Measurements from ENCODE around the gene LRIT2. TPM values are rescaled to one million over a fixed set of nuclear protein-coding genes. Genes with fewer than 3 reads are reported as not detected.
A peak's percentile ranks its signal among the peaks of the same experiment; 100 is the strongest.

LRIT2 gene
- total RNA-seq, 1 donor from 2014 or later, result not detected

DNA sequence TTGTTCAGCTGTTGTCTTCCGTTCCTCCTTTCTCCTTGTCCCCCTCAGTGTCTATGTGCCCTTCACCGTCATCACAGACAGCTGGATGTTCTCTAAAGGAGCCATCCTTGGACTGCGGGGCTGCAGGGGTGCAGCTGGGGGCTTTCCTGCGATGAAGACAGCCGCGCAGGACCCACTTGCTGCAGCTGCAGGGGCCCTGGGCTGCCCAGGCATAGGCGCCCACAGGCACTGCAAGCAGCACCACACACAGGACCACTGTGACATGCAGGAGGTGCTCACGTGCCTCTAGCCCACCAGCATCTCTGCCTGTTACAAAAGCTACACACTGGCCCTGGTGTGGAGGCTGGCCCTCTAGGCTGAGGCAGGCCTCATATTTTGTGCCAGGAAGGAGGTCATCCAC, 3.4 kb downstream of the LRIT2 start:
- no peak for DNase-seq
- intact Hi-C loops (cut with micrococcal nuclease), result no loop called here
- Histone ChIP-seq H3K27me3 (ENCODE audit: low read depth) (peaks cover 46% of the 10 kb centered on the region), H3K4me1 (no peaks in the 10 kb centered on the region), H3K27ac (replicated peaks) (no peak overlapping the region), H3K9me3 (replicated peaks) (no peaks in the 10 kb centered on the region), H3K4me3 (no peak overlapping the region), H3K36me3 (no peaks in the 10 kb centered on the region)
- TF ChIP-seq, protein P1, sequence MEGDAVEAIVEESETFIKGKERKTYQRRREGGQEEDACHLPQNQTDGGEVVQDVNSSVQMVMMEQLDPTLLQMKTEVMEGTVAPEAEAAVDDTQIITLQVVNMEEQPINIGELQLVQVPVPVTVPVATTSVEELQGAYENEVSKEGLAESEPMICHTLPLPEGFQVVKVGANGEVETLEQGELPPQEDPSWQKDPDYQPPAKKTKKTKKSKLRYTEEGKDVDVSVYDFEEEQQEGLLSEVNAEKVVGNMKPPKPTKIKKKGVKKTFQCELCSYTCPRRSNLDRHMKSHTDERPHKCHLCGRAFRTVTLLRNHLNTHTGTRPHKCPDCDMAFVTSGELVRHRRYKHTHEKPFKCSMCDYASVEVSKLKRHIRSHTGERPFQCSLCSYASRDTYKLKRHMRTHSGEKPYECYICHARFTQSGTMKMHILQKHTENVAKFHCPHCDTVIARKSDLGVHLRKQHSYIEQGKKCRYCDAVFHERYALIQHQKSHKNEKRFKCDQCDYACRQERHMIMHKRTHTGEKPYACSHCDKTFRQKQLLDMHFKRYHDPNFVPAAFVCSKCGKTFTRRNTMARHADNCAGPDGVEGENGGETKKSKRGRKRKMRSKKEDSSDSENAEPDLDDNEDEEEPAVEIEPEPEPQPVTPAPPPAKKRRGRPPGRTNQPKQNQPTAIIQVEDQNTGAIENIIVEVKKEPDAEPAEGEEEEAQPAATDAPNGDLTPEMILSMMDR (IDR thresholded peaks at IDR 0.05; ENCODE audit: borderline replicate concordance), result no peak

DNA sequence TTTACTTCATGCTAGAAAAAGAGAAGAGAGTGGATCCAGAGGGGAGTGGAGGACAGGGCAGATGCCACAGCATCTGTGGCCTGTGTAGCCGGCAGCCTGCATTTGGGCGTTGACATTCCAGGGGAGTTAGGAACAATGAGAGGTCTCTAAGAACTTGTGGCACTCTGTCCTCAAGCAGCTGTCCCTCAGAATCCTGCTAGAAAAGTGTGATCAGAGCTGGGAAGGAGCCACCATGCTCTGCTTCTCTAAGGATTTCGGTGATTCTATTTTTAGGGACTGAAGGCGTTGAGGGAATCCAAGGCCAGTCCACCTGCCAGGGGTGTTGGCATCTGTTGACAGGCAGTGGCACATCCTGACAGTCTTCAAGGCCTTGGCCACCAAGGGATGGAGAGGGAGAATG, 7.6 kb downstream of the LRIT2 start:
- Histone ChIP-seq H3K4me1 (no peaks in the 10 kb centered on the region), H3K27me3 (ENCODE audit: low read depth) (peaks cover 38% of the 10 kb centered on the region), H3K36me3 (no peaks in the 10 kb centered on the region), H3K9me3 (replicated peaks) (no peaks in the 10 kb centered on the region), H3K27ac (replicated peaks) (no peak overlapping the region), H3K4me3 (no peak overlapping the region)
- intact Hi-C loops (cut with micrococcal nuclease), result no loop called here
- TF ChIP-seq, protein P1 (IDR thresholded peaks at IDR 0.05; ENCODE audit: borderline replicate concordance), result no peak
- no peak for DNase-seq

DNA sequence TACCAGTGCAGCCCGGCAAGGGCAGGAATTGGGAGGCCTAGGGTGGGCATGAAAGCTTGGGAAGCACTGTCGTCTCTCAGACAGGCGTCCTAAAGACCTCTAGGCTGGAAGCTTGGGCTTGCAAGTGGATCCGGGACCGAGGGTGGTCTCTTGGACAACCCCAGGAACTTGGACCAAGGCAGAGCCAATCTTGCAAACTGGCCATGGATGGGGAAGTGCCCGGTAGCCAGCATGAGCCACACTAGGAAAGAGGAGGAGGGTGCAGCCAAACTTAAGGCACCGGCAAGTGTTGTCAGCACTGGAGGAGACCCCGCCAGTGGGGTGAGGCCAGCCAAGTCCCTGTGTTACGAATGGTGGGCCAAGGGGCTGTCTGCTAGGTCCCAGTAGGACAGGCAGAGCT, 8.5 kb downstream of the LRIT2 start:
- no peaks in the 10 kb centered on the region for H3K4me1 ChIP-seq
- intact Hi-C loops (cut with micrococcal nuclease), result no loop called here
- H3K9me3 ChIP-seq (replicated peaks), result no peaks in the 10 kb centered on the region
- no peaks in the 10 kb centered on the region for H3K36me3 ChIP-seq
- H3K27me3 ChIP-seq (ENCODE audit: low read depth), result peaks cover 32% of the 10 kb centered on the region
- H3K4me3 ChIP-seq, result no peak overlapping the region
- TF ChIP-seq, protein P1 (IDR thresholded peaks at IDR 0.05; ENCODE audit: borderline replicate concordance), result no peak
- no peak overlapping the region for H3K27ac ChIP-seq (replicated peaks)
- DNase-seq, result no peak

DNA sequence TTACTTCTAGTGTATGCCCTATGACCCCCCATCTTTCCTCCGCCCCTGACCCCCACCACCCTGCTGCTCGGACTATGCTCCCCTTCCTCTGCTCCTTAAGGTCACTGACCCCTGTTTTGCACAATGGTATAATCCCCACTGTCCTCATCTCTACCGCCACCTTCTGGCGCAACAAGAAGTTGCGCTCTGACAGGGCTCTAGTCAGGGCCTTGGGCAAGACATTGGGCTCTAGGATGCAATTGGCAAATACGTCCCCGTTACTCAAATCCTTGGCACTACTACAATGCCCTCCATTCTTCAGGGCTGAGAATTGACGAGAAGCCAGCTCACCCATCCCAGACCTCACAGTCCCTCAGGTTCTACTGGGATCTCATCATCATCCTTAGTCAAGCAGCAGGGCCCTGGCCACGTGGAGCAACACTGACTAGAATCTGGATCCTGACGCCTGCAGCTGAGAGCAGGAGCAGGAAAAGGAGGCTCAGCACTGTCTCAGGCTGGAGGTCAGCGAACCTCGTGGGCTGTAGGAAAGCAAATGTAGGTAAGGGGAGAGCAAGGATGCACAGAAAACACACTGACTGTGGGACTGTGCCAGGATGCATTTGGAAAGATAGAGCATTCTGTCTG, 10.6 kb downstream of the LRIT2 start:
- H3K27me3 ChIP-seq (ENCODE audit: low read depth), result peaks cover 32% of the 10 kb centered on the region
- H3K36me3 ChIP-seq, result no peaks in the 10 kb centered on the region
- H3K27ac ChIP-seq (replicated peaks), result no peak overlapping the region
- DNase-seq, result no peak
- H3K9me3 ChIP-seq (replicated peaks), result no peaks in the 10 kb centered on the region
- no peaks in the 10 kb centered on the region for H3K4me1 ChIP-seq
- TF ChIP-seq, protein P1 (IDR thresholded peaks at IDR 0.05; ENCODE audit: borderline replicate concordance), result peak; percentile 28
- intact Hi-C loops (cut with micrococcal nuclease), result no loop called here
- no peak overlapping the region for H3K4me3 ChIP-seq

DNA sequence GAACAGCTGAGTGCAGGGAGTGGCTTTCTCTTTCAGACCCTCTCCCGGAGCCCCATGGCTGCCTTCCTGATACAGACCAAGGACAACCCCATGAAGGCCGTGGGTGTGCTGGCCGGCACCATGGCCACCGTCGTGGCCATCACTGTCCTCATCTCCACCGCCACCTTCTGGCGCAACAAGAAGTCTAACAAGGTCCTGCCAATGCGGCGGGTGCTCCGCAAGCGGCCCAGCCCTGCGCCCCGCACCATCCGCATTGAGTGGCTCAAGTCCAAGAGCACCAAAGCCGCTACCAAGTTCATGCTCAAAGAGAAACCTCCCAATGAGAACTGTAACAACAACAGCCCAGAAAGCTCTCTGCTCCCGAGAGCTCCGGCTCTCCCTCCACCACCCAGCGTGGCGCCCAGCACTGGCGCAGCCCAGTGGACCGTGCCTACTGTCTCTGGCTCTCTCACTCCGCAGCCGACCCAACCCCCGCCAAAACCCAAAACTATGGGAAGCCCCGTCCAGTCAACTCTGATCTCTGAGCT, 11.2 kb downstream of the LRIT2 start:
- no peak for DNase-seq
- no peak overlapping the region for H3K4me3 ChIP-seq
- TF ChIP-seq, protein P1 (IDR thresholded peaks at IDR 0.05; ENCODE audit: borderline replicate concordance), result no peak
- H3K4me1 ChIP-seq, result no peaks in the 10 kb centered on the region
- peaks cover 32% of the 10 kb centered on the region for H3K27me3 ChIP-seq (ENCODE audit: low read depth)
- H3K36me3 ChIP-seq, result no peaks in the 10 kb centered on the region
- H3K9me3 ChIP-seq (replicated peaks), result no peaks in the 10 kb centered on the region
- intact Hi-C loops (cut with micrococcal nuclease), result no loop called here
- no peak overlapping the region for H3K27ac ChIP-seq (replicated peaks)
